NCI-H345 treated with DMSO at 0.1 percent for 48 hours (cell line): ENCODE data around the gene CARD6.
"Not testable (repeated sequence)": the region's sequence is repeated elsewhere in the genome, so short reads cannot be mapped to it uniquely, and the experiment has no call there.

Experiments
- DNase-seq: peaks from one replicate; lab custom pipeline; 2025; ENCODE audit not compliant: unreplicated experiment; lab: John Stamatoyannopoulos, UW

CARD6 gene

GRCh38 chr5:40828690-40829661 is 12.2 kb upstream of the CARD6 start:
- DNase-seq, result no peak

- no peak for DNase-seq
These were observed 11.2 kb upstream of the CARD6 start for GRCh38 chr5:40829748-40830533.

- no peak for DNase-seq
These were observed 9.6 kb upstream of the CARD6 start for GRCh38 chr5:40831346-40832210.

GRCh38 chr5:40832345-40832744 is 8.8 kb upstream of the CARD6 start:
- DNase-seq, result no peak

- no peak for DNase-seq
These were observed 7.4 kb upstream of the CARD6 start for GRCh38 chr5:40833712-40834229.

GRCh38 chr5:40834391-40834848 is 6.7 kb upstream of the CARD6 start:
- no peak for DNase-seq

GRCh38 chr5:40834849-40835787 is 6.0 kb upstream of the CARD6 start, which contains the start of gene RPL37:
RPL37 (minus strand) TSS chr5:40835222; CDS start chr5:40835185, 37 bp downstream.
- peak; percentile 53 for DNase-seq

GRCh38 chr5:40838086-40838485 is 3.1 kb upstream of the CARD6 start:
- no peak for DNase-seq

- DNase-seq, result no peak
These were observed 1.2 kb downstream of the CARD6 start for GRCh38 chr5:40842351-40842750.

- DNase-seq, result no peak
These were observed 3.4 kb downstream of the CARD6 start for GRCh38 chr5:40844565-40844964.

GRCh38 chr5:40846371-40846770 is 5.2 kb downstream of the CARD6 start:
- DNase-seq, result no peak

GRCh38 chr5:40847525-40847924 is 6.4 kb downstream of the CARD6 start:
- DNase-seq, result no peak

GRCh38 chr5:40853632-40854192 is 12.5 kb downstream of the CARD6 start:
- no peak for DNase-seq

GRCh38 chr5:40860711-40861110 is 19.5 kb downstream of the CARD6 start:
- DNase-seq, result no peak

- not testable (repeated sequence) for DNase-seq
These were observed 23.8 kb downstream of the CARD6 start for GRCh38 chr5:40865004-40865403.

GRCh38 chr5:40866844-40867243 is 25.7 kb downstream of the CARD6 start:
- no peak for DNase-seq

GRCh38 chr5:40869384-40869783 is 28.2 kb downstream of the CARD6 start:
- no peak for DNase-seq

- DNase-seq, result no peak
These were observed 30.0 kb downstream of the CARD6 start for GRCh38 chr5:40871177-40871576.

GRCh38 chr5:40872253-40872652 is 31.1 kb downstream of the CARD6 start:
- DNase-seq, result not testable (repeated sequence)
